Right kidney (tissue), 1 donor: ENCODE results near the gene ASGR2.
"Not testable (repeated sequence)": the region's sequence is repeated elsewhere in the genome, so short reads cannot be mapped to it uniquely, and the experiment has no call there.

Source experiments
- DNase-seq: peaks from one replicate; pipeline ENCODE4 v3.0.0-alpha.2; 2016

Gene ASGR2

DNA sequence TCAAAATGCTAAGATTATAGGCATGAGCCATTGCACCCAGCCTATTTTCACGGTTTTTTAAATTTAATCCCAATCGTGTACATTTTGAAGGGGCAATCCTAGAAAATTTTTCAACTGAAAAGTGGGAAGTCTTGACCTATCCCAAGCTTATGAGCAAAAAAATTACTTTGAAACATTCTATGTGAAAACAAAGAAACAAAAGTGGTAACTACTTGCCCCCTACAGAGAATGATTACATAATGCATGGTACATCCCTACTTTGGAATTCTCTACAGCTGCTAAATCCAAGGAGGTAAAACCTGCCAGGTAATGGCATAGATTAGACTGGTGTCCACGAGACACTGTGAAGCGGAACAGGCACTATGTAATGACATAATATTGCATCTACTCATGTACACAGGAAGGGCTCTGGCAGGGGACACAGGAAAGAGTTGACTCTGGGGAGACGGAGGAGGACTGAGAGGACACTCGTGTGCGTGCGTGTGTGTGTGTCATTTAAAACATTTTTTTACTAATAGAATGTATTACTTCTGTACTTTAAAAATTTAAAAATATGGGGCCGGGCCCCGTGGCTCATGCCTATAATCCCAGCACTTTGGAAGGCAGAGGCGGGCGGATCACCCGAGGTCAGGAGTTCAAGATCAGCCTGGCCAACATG lies 15.7 kb downstream of the ASGR2 start:
- DNase-seq = no peak

DNA sequence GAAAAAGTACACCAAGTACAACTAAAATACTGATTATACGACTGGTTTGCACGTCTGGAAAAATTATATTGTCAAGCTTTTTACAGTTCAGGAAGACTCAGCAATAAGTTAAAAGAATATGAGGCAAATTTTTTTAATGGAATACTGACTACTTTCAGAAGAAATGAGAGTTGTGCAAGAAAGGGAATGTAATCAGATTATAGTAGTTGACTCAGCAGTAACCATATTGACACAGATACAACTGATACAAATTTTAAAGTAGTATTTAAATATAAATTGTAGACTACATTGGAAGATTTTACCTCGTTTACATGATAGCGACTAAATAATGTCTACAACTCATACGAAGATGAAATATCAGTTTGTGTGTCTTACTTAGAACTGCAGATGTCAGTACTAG lies 16.7 kb downstream of the ASGR2 start:
- DNase-seq = no peak

DNA sequence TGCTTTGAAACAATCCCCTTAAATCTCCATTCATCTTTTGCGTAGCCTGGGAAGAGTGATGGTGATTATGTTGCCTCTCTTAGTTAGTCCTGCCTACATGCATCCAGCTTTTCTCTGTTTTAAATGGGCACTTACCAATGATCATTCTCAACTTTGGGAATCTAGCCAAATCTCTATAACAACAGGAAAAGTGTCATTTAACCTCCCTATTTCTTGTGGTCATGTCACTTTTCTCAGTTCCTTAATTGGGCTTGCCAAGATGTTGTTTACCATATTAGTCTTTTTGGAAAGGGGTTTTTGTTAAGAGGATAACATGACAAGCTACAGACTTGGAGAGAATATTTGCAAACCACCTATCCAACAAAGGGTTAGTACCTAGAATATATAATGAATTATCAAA lies 19.0 kb downstream of the ASGR2 start:
- DNase-seq = no peak

DNA sequence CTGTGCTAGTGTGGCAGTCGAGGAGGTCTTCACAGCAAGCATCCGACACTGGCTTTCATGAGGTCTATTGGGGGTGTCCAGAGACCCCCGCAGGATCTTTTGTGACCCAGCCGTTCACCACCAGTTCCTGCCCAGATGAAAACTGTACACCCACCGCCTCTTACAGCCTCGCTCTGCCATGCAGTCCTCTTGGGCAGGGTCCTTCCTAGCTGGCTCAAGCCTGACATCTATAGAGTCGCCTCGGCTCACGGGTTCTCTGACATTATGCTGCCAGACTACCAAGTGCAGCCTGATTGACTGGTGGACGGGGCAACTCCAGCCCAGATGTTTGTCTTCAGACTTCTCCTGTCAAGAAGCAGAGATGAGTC lies 20.0 kb downstream of the ASGR2 start:
- no peak for DNase-seq

DNA sequence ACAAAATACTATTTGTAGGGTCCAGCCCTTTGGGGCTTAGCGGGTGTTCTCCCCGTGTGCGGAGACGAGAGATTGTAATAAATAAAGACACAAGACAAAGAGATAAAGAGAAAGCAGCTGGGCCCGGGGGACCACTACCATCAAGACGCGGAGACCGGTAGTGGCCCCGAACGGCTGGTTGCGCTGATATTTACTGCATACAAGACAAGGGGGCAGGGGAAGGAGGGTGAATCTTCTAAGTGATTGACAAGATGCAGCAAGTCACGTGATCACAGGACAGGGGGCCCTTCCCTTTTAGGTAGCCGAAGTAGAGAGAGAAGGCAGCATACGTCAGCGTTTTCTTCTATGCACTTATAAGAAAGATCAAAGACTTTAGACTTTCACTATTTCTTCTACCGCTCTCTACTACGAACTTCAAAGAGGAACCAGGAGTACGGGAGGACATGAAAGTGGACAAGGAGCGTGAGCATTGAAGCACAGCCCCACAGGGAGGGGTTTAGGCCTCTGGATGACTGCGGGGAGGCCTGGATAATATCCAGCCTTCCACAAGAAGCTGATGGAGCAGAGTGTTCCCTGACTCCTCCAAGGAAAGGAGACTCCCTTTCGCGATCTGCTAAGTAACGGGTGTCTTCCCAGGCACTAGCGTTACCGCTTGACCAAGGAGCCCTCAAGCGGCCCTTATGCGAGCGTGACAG lies 23.2 kb downstream of the ASGR2 start:
- DNase-seq = not testable (repeated sequence)

DNA sequence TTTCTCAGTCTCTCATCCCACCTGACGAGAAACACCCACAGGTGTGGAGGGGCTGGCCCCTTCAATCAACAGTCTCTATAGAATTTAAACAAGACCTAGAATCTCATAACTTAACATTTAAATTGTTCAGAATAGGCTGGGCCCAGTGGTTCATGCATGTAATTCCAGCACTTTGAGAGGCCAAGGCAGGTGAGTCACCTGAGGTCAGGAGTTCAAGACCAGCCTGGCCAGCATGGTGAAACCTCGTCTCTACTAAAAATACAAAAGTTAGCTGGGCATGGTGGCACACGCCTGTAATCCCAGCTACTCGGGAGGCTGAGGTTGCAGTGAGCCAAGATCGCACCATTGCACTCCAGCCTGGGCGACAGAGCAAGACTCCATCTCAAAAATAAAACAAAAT lies 25.1 kb downstream of the ASGR2 start:
- DNase-seq = not testable (repeated sequence)

DNA sequence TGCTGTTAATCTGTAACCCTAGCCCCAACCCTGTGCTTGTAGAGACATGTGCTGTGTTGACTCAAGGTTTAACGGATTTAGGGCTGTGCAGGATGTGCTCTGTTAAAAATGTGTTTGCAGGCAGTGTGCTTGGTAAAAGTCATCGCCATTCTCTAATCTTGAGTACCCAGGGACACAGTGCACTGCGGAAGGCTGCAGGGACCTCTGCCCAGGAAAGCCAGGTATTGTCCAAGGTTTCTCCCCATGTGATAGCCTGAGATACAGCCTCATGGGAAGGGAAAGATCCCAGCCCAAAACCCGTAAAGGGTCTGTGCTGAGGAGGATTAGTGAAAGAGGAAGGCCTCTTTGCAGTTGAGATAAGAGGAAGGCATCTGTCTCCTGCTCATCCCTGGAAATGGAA lies 26.2 kb downstream of the ASGR2 start:
- not testable (repeated sequence) for DNase-seq

DNA sequence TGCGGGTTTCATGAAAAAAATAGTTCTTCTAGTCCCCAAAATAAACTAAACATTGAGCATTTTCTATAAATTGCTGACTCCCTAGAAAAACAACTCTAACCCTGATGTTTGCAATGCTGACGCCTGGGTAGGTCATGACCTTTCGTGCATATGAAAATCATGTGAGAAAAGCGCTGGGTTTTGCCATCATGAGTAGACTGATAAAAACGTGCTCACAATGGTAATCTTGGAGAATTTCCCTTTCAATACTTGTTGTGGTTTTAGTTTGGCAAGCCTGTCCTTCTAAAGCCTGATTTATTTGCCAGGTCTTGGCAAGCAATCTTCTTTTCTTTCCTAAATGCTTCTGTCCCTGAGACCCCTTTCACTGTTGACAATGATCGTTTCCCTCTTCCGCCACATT lies 30.5 kb downstream of the ASGR2 start:
- no peak for DNase-seq

DNA sequence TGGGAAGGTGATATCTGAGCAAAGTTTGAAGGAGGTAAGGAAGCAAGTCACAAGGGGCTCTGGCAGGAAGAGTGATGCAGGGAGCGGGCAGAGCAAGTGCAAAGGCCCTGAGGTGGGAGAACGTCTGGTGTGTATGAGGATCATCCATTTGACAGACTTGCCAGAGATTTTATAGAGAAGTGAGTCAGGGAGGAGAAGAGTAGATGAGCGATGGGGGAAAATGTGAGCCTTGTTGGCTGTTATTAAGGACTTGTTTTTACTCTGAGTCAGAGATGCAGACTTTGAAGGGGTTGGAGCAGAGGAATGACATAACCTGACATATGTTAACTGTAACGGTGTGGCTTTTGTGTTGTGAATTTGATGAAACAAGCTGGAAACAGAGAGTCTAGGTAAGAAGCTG lies 31.0 kb downstream of the ASGR2 start:
- DNase-seq = no peak

DNA sequence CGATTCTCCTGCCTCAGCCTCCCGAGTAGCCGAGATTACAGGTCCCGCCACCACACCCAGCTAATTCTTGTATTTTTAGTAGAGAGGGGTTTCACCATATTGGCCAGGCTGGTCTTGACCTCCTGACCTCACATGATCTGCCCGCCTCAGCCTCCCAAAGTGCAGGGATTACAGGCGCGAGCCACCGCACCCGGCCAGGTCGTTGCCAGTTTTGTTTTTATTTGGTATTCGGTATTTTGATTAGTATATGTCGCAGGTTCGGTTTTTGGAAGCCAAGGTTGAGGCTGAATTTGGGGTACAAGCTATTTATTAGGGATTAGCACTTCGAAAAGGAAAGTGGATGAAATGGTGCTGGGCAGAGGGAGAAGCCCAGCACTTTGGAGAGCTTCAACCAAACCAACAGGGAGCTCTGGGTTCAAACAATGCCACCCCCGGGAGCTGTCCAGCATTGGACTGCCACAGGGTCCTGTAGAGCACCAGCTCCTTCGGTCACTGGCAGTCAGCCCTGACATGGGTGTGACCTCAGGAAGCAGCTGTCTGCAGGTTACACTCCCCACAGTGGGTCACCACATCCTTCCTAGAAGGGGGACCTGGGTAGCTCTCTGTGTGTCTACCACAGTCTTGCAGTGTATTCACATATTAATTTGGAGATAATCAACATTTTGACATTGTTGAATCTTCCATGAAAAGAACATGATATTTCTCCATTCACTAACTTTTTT lies 33.1 kb downstream of the ASGR2 start:
- DNase-seq = no peak

DNA sequence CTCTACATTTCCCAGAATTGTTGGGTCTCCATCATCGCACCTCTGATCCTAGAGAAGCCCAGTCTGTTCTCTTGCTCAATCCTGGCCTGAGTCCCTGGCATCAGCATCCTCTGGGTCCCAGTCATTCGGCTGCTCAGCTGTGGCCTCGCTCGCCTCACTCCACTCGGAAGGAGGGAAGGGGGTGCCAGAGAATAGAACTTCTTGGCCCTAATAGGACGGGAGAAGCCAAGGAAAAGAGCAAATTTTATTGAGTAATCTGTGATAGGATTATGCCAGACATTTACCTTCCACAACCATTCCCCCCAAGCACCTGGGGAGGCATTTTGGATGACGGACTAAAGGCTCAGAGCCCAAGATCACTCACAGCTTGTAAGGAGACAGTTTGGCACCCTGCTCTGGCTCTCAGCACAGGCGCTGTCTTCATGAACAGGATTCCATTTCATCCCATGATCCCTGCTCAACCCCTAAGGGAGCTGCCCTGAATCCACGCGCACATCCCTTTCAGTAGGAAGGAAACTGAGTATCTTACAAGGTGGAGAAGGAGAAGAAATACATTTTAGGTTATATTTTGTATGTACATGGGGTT lies 34.1 kb downstream of the ASGR2 start:
- DNase-seq = no peak

DNA sequence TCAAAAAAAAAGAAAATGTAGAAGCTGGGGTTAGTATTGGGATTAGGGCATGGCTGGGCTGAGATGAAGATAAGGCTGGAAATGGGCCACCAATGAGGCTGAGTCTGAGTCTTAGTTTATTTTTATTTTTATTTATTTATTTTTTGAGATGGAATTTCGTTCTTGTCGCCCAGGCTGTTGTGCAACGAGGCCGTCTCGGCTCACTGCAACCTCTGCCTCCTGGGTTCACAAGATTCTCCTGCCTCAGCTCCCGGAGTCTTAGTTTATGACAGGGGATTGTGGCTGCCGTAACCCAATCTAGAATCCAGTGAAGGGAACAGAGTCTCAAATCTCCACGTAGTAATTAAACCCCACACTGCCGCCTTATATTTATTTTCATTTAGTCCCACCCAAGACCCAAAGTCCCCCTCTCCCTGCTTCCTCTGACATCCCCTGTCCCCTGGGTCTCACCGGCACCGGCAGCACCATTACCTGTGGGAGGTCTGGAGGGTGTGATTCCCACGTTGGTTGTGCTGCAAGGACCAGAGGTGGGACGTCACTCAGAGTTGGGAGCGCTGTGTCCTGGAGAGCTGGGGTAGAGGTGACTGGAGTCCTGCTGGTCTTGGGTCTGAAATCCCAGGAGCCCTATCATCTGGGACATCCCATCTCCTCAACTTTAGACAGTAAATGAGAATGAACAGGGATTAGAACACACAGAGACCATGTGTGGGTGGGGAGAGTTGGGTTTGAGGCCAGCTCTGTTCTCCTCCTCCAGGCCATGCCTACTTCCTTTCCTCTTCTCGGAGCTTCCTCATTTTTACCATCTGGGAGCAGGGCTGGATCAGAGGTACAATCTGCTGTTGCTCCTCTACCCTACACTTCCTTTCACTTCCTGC lies 34.8 kb downstream of the ASGR2 start, which contains the start of gene CLEC10A:
Gene CLEC10A (minus strand): TSS at position 671 of the 875 bp plus-strand sequence. CDS start 1,439 bp downstream, outside the sequence.
- no peak for DNase-seq

DNA sequence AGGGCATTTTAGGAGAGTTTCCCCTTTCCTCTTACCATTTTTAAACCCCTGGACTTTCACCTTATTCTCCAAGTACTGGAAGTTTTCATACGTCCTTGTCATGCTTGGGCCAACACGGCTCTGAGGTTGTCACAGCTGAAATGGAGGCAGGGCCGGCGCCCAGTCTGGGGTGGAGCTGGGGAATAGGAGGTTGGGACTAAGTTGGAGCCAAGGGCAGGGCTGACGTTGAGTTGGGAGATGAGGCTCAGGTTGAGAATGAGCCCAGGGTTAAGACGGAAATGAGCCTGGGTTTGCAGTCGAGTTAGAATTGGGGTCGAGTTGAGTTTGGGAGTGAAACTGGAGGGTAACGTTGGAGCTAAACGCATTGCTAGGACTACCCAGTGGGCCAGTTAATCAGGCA lies 35.9 kb downstream of the ASGR2 start:
- no peak for DNase-seq

DNA sequence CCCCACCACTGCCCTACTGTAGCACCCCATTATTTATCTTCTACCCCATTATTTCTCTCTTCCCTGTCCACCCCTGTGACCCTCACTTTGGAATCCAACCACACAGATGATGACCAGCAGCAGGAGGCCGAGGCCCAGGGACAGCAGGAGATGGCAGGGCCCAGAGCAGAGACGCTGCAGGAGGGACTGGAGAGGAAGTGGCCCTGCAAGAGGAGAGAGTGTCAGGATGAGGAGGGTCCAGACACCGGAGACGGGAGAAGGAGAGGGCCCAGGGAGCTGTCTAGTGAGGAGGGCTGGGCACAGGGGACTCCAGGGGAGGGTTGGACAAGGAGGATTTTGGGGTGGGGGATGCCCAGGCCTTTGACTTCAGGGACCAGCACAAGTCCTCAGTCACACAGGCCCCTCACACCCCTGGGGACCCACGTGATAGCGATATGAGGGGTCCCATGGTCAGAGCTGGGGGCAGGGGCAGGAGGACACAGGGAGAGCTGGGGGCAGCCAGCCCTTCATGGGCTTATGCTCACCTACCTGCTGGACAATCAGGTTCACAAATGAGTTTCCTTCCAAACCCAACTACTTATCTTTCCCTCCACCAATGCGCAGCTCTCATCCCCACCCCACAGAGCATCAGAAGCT lies 36.6 kb downstream of the ASGR2 start:
- DNase-seq = no peak

DNA sequence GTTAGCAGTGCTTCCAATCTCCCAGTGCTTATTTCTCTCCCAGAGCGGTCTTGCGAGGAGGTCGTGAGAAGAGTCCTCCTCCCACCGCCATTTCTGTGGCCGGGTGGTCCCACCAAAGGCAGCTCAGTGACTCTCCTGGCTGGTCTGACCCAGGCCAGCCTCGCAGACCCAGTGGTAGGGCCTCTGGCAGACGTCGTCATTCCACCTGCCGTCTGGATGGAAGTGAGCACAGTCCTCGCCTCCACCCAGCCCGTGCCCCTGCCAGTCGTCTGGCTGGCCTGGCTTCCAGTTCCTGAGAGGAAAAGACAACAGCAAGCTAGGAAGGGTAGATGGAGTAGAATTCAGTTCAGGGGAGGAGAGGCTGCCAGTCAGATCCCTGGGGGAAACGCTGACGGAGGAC lies 39.7 kb downstream of the ASGR2 start:
- no peak for DNase-seq

DNA sequence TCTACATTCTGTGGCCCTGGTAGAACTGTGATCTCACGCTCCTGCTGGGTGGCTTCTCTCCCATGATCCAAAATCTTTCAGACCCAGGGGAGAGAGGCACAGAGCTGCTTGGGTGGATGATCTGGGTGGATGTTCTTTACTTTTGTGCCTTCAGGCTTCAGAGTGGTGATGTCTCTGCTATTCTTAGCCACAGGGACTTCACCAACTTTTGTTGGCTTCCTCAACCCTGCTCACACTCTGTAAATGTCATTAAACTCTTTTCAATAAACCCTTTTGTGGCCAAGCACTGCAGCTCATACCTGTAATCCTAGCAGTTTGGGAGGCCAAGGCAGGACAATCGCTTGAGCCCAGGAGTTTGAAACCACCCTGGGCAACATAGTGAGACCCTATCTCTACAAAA lies 42.2 kb downstream of the ASGR2 start:
- no peak for DNase-seq

DNA sequence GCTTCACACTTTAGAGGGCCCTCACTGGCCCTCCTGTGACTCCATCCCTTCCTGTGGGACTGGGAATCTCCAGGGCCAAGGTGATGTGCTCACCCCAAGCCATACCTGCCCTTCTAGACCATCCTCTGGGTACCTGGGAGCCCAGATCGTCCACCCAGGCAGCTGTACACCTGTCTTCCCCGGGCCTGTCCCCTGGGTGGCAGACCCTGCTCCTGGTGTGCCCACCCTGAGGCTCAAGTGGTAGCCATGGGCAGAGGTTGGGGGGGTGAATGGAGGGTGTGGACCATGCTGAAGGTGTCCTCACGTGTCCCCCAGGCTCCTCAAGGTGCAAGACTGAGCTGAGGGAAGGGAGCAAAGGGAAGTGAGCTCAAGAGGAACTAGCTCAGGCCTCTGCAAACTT lies 43.9 kb downstream of the ASGR2 start:
- DNase-seq = no peak

DNA sequence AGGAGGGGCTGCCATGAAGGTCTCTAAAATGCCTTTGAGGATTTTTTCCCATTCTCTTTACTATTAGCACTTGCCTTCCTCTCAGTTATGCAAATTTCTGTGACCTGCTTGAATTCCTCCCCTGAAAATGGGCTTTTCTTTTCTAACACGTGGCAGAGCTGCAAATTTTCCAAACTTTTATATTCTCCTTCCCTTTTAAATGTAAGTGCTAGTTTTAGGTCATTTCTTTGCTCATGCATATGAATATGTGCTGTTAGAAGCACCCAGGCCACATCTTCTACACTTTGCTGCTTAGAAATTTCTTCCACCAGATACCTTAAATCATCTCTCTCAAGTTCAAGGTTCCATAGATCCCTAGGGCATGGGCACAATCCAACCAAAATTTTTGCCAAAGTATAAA lies 46.4 kb downstream of the ASGR2 start:
- no peak for DNase-seq

DNA sequence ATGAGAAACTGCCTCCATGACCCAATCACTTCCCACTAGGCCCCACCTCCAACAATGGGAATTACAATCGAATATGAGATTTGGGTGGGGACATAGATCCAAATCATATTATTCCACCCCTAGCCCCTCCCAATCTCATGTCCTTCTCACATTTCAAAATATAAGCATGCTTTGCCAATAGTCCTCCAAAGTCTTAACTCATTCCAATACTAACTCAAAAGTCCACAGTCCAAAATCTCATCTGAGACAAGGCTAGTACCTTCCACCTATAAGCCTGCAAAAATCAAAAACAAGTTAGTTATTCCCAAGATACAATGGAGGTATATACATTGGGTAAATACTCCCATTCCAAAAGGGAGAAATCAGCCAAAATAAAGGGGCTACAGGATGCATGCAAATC lies 47.4 kb downstream of the ASGR2 start:
- DNase-seq = no peak

DNA sequence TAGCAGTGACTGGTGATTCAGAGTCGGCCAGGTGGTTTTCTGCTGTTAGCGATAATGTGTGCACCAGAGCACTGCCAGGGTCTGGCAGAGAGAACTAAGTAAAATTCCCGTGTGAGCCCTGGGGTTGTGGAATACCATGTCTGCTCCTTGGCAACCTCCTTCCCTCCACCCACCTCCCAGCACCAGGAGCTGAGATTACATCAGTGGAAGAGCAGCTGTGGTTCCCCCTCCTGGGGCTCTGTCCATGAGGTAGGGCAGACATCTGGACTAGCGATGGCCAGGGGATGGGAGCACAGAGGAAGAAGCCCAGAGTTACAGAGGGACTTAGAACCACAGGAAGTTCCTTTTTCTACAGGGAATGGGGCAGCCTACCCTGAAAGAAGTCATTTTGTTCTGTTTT lies 50.4 kb downstream of the ASGR2 start:
- DNase-seq = no peak

DNA sequence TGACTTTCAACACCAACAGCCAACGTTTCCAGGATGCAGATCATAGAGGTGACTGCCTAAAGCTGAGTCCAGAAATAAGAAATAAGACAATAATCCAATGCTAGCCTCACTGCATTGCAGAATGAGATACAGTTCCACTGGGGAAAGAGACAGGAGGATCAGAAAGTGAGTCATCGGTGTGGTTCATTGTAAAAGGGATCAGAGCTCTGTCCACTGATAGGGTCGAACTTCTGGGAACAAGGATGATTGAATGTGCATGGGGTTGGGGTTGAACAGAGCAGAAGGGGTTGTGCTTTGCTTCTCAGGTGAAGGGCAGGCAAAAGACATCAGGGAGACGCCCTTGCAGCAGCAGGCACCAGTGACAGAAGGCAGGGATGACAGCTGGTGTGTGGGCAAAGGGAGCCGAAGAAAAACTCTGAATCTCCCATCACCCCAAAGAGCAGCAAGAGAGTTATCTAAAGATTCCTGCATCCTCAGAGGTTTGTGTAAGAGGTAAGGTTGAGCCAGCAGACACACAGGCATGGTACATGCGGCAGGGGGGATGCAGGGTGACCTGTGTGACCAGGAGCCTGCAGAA lies 51.0 kb downstream of the ASGR2 start:
- DNase-seq = no peak
